Activated CD4-positive, alpha-beta T cell treated with anti-CD3 and anti-CD28 coated beads for 1 hour (primary cell): ENCODE data around the gene IFT27.

Experiments used
- DNase-seq: peaks from one replicate; pipeline ENCODE4 v3.0.0-alpha.2; 2020

IFT27 gene

DNA sequence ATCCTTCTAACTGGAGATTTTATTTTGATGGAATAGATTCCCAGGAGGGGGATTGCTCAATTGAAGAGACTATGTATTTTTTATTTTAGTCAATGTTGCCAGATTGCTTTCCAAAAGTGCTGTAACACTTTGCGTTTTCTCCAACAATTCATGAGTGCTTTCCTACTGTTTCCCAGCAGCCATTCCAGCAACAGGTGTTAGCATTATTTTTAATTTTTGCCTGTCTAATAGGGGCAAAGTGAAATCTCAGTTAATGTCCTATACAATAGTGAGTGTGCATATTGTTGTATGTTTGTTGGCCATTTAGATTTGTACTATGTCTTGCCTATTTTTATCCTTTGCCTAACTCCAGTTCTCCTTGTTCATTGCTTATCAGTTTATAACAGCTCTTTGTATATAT lies 60.3 kb downstream of the IFT27 start:
- no peak for DNase-seq

DNA sequence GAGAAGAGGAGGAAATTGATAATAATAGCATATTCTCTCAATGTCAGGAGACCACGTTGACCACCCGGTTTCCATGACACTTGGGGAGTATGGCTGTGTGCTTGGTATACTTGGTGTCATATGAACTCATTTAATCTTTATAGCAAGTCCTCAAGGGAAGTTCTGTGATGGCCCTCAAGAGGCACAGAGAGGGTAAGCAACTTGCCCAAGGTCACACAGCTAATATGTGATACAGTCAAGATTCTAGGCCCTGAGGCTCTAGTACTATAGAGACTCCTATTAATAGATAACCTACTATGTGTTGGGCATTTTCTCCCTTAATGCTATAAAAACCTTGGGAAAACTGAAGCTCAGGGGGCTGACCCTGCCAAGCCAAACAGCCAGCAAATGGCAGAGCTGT lies 61.8 kb downstream of the IFT27 start:
- no peak for DNase-seq

- no peak for DNase-seq
Measured at GRCh38 chr22:36713436-36713835, 62.5 kb downstream of the IFT27 start.
